ENCODE data around the gene NTRK3. TPM values are rescaled to one million over a fixed set of nuclear protein-coding genes. Genes with fewer than 3 reads are reported as not detected.

The NTRK3 gene
- total RNA-seq, 1 donor from 2014 or later = 0.37 TPM

GRCh38 chr15:88202231-88202630, 54.3 kb downstream of the NTRK3 start:
- no peaks in the 10 kb centered on the region for H3K9me3 Mint-ChIP-seq
- intact Hi-C loops (cut with micrococcal nuclease) = no loop called here
- no peaks in the 10 kb centered on the region for H3K27me3 Mint-ChIP-seq
- DNase-seq = no peak
- H3K36me3 Mint-ChIP-seq (ENCODE audit: low read depth) = no peaks in the 10 kb centered on the region
- no peak overlapping the region for H3K4me3 Mint-ChIP-seq
- H3K27ac Mint-ChIP-seq = no peak overlapping the region
- H3K4me1 Mint-ChIP-seq = no peaks in the 10 kb centered on the region

- Mint-ChIP-seq H3K9me3 (no peaks in the 10 kb centered on the region), H3K4me3 (no peak overlapping the region), H3K36me3 (ENCODE audit: low read depth) (no peaks in the 10 kb centered on the region), H3K4me1 (no peaks in the 10 kb centered on the region), H3K27ac (no peak overlapping the region), H3K27me3 (peaks cover 1% of the 10 kb centered on the region)
- DNase-seq = no peak
- intact Hi-C loops (cut with micrococcal nuclease) = no loop called here
Observed at GRCh38 chr15:88201207-88201606, 55.3 kb downstream of the NTRK3 start.

- DNase-seq = no peak
Observed at GRCh38 chr15:88196961-88197360, 59.6 kb downstream of the NTRK3 start.

GRCh38 chr15:88194162-88194561, 62.4 kb downstream of the NTRK3 start:
- Mint-ChIP-seq H3K4me1 (no peaks in the 10 kb centered on the region), H3K4me3 (no peak overlapping the region), H3K36me3 (ENCODE audit: low read depth) (no peaks in the 10 kb centered on the region), H3K9me3 (no peaks in the 10 kb centered on the region), H3K27me3 (peaks cover 1% of the 10 kb centered on the region), H3K27ac (no peak overlapping the region)
- DNase-seq = no peak
- intact Hi-C loops (cut with micrococcal nuclease) = no loop called here

More at GRCh38 chr15:88196961-88197360, 59.6 kb downstream of the NTRK3 start:
- Mint-ChIP-seq H3K27me3 (peaks cover 1% of the 10 kb centered on the region), H3K9me3 (no peaks in the 10 kb centered on the region), H3K27ac (no peak overlapping the region), H3K4me3 (no peak overlapping the region), H3K4me1 (no peaks in the 10 kb centered on the region), H3K36me3 (ENCODE audit: low read depth) (no peaks in the 10 kb centered on the region)
- intact Hi-C loops (cut with micrococcal nuclease) = no loop called here

GRCh38 chr15:88193415-88193814, 63.1 kb downstream of the NTRK3 start:
- no peaks in the 10 kb centered on the region for H3K4me1 Mint-ChIP-seq
- no peaks in the 10 kb centered on the region for H3K9me3 Mint-ChIP-seq
- H3K27me3 Mint-ChIP-seq = peaks cover 1% of the 10 kb centered on the region
- intact Hi-C loops (cut with micrococcal nuclease) = no loop called here
- DNase-seq = no peak
- no peaks in the 10 kb centered on the region for H3K36me3 Mint-ChIP-seq (ENCODE audit: low read depth)
- H3K27ac Mint-ChIP-seq = no peak overlapping the region
- H3K4me3 Mint-ChIP-seq = no peak overlapping the region

GRCh38 chr15:88191812-88192165, 64.8 kb downstream of the NTRK3 start:
- no peaks in the 10 kb centered on the region for H3K36me3 Mint-ChIP-seq (ENCODE audit: low read depth)
- peaks cover 1% of the 10 kb centered on the region for H3K27me3 Mint-ChIP-seq
- no peaks in the 10 kb centered on the region for H3K9me3 Mint-ChIP-seq
- no peak overlapping the region for H3K27ac Mint-ChIP-seq
- no peak overlapping the region for H3K4me3 Mint-ChIP-seq
- intact Hi-C loops (cut with micrococcal nuclease) = no loop called here
- DNase-seq = no peak
- H3K4me1 Mint-ChIP-seq = no peaks in the 10 kb centered on the region

- intact Hi-C loops (cut with micrococcal nuclease) = no loop called here
- no peak for DNase-seq
- no peak overlapping the region for H3K4me3 Mint-ChIP-seq
- no peak overlapping the region for H3K27ac Mint-ChIP-seq
- H3K27me3 Mint-ChIP-seq = no peaks in the 10 kb centered on the region
- no peaks in the 10 kb centered on the region for H3K36me3 Mint-ChIP-seq (ENCODE audit: low read depth)
- H3K9me3 Mint-ChIP-seq = no peaks in the 10 kb centered on the region
- H3K4me1 Mint-ChIP-seq = no peaks in the 10 kb centered on the region
Observed at GRCh38 chr15:88190232-88190631, 66.3 kb downstream of the NTRK3 start.

GRCh38 chr15:88188300-88188699, 68.2 kb downstream of the NTRK3 start:
- Mint-ChIP-seq H3K4me1 (no peaks in the 10 kb centered on the region), H3K27me3 (no peaks in the 10 kb centered on the region), H3K27ac (no peak overlapping the region), H3K9me3 (no peaks in the 10 kb centered on the region), H3K36me3 (ENCODE audit: low read depth) (no peaks in the 10 kb centered on the region), H3K4me3 (no peak overlapping the region)
- DNase-seq = no peak
- intact Hi-C loops (cut with micrococcal nuclease) = no loop called here

GRCh38 chr15:88187195-88187594, 69.3 kb downstream of the NTRK3 start:
- no peaks in the 10 kb centered on the region for H3K36me3 Mint-ChIP-seq (ENCODE audit: low read depth)
- H3K4me1 Mint-ChIP-seq = no peaks in the 10 kb centered on the region
- H3K4me3 Mint-ChIP-seq = no peak overlapping the region

GRCh38 chr15:88185584-88185983, 71.0 kb downstream of the NTRK3 start:
- no peaks in the 10 kb centered on the region for H3K36me3 Mint-ChIP-seq (ENCODE audit: low read depth)
- DNase-seq = no peak
- no peak overlapping the region for H3K4me3 Mint-ChIP-seq
- no peaks in the 10 kb centered on the region for H3K9me3 Mint-ChIP-seq
- H3K27me3 Mint-ChIP-seq = no peaks in the 10 kb centered on the region
- H3K4me1 Mint-ChIP-seq = no peaks in the 10 kb centered on the region
- intact Hi-C loops (cut with micrococcal nuclease) = no loop called here
- H3K27ac Mint-ChIP-seq = no peak overlapping the region

More at GRCh38 chr15:88187195-88187594, 69.3 kb downstream of the NTRK3 start:
- no peak for DNase-seq
- Mint-ChIP-seq H3K9me3 (no peaks in the 10 kb centered on the region), H3K27me3 (no peaks in the 10 kb centered on the region), H3K27ac (no peak overlapping the region)
- intact Hi-C loops (cut with micrococcal nuclease) = no loop called here

GRCh38 chr15:88181613-88182012, 74.9 kb downstream of the NTRK3 start:
- no peak for DNase-seq
- intact Hi-C loops (cut with micrococcal nuclease) = no loop called here
- no peak overlapping the region for H3K4me3 Mint-ChIP-seq
- H3K9me3 Mint-ChIP-seq = no peaks in the 10 kb centered on the region
- no peak overlapping the region for H3K27ac Mint-ChIP-seq
- no peaks in the 10 kb centered on the region for H3K27me3 Mint-ChIP-seq
- no peaks in the 10 kb centered on the region for H3K36me3 Mint-ChIP-seq (ENCODE audit: low read depth)
- H3K4me1 Mint-ChIP-seq = no peaks in the 10 kb centered on the region

GRCh38 chr15:88179562-88179961, 77.0 kb downstream of the NTRK3 start:
- intact Hi-C loops (cut with micrococcal nuclease) = no loop called here
- Mint-ChIP-seq H3K27ac (no peak overlapping the region), H3K27me3 (no peaks in the 10 kb centered on the region), H3K9me3 (no peaks in the 10 kb centered on the region), H3K4me1 (no peaks in the 10 kb centered on the region), H3K36me3 (ENCODE audit: low read depth) (no peaks in the 10 kb centered on the region), H3K4me3 (no peak overlapping the region)
- DNase-seq = no peak

- Mint-ChIP-seq H3K27me3 (no peaks in the 10 kb centered on the region), H3K36me3 (ENCODE audit: low read depth) (no peaks in the 10 kb centered on the region), H3K27ac (no peak overlapping the region), H3K4me3 (no peak overlapping the region), H3K9me3 (no peaks in the 10 kb centered on the region), H3K4me1 (no peaks in the 10 kb centered on the region)
- intact Hi-C loops (cut with micrococcal nuclease) = no loop called here
- no peak for DNase-seq
Observed at GRCh38 chr15:88178631-88179030, 77.9 kb downstream of the NTRK3 start.

- DNase-seq = no peak
- H3K4me1 Mint-ChIP-seq = no peaks in the 10 kb centered on the region
- intact Hi-C loops (cut with micrococcal nuclease) = no loop called here
- no peaks in the 10 kb centered on the region for H3K9me3 Mint-ChIP-seq
- H3K27ac Mint-ChIP-seq = no peak overlapping the region
- no peaks in the 10 kb centered on the region for H3K27me3 Mint-ChIP-seq
- H3K36me3 Mint-ChIP-seq (ENCODE audit: low read depth) = no peaks in the 10 kb centered on the region
- H3K4me3 Mint-ChIP-seq = no peak overlapping the region
Observed at GRCh38 chr15:88177451-88177850, 79.1 kb downstream of the NTRK3 start.

GRCh38 chr15:88174571-88174970, 82.0 kb downstream of the NTRK3 start:
- H3K4me3 Mint-ChIP-seq = no peak overlapping the region
- no peaks in the 10 kb centered on the region for H3K27me3 Mint-ChIP-seq
- H3K9me3 Mint-ChIP-seq = no peaks in the 10 kb centered on the region
- DNase-seq = no peak
- intact Hi-C loops (cut with micrococcal nuclease) = no loop called here
- no peaks in the 10 kb centered on the region for H3K4me1 Mint-ChIP-seq
- H3K36me3 Mint-ChIP-seq (ENCODE audit: low read depth) = no peaks in the 10 kb centered on the region
- H3K27ac Mint-ChIP-seq = no peak overlapping the region

Measured in activated CD4-positive, alpha-beta T cell treated with anti-CD3 and anti-CD28 coated beads, Interleukin-2, amount 10 ng/mL, durations not matched to agents 24 days and 14 days (primary cell).